IMR-90 (cell line): Measurements from ENCODE around the gene NDOR1. TPM values are rescaled to one million over a fixed set of nuclear protein-coding genes. Genes with fewer than 3 reads are reported as not detected.

Source experiments
- ATAC-seq: fragments of 200-7000 bp; cut with Tn5 transposase; 2 replicates; pipeline ENCODE4 v1.9.1; 2020; ENCODE audit warnings: low read depth, mild to moderate bottlenecking, moderate library complexity
- BruUV-seq: library from RNA; stranded (reverse); fragments of 400-500 nt; replicated peaks from 2 replicates; lab custom pipeline; 2021; lab: Mats Ljungman, UMichigan
- CTCF ChIA-PET: fragments of 300-600 bp; formaldehyde crosslinking; extraction: SDS; loops from one replicate; lab custom pipeline; 2021; ENCODE audit warnings: antibody characterized with exemption; lab: Yijun Ruan, JAX
- POLR2A ChIA-PET: fragments of 300-600 bp; sonication (Branson Sonifier 250); formaldehyde crosslinking; loops from one replicate; lab custom pipeline; 2022; ENCODE audit warnings: antibody characterized with exemption; ENCODE audit not compliant: unreplicated experiment; lab: Charles Lee
- DNase-seq: peaks from one replicate; pipeline ENCODE4 v3.0.0; 2013
- H2AFZ ChIP-seq: replicated peaks from 2 replicates; pipeline ENCODE3; 2013; ENCODE audit warnings: low read length, mild to moderate bottlenecking; ENCODE audit not compliant: poor library complexity
- H2AK5ac ChIP-seq: 2 replicates; pipeline ENCODE4 v1.6.1; 2013; ENCODE audit warnings: low read depth, low read length, inconsistent platforms
- H2AK9ac ChIP-seq: replicated peaks from 2 replicates; pipeline ENCODE3; 2013; ENCODE audit warnings: mild to moderate bottlenecking, low read depth, low read length, moderate library complexity; ENCODE audit not compliant: poor library complexity
- H2BK120ac ChIP-seq: 2 replicates; pipeline ENCODE4 v1.6.1; 2013; ENCODE audit warnings: low read depth, low read length, inconsistent platforms
- H2BK15ac ChIP-seq: 3 replicates; pipeline ENCODE4 v1.6.1; 2013; ENCODE audit warnings: low read depth, low read length, inconsistent platforms
- H2BK20ac ChIP-seq: 2 replicates; pipeline ENCODE4 v1.6.1; 2013; ENCODE audit warnings: low read depth, mild to moderate bottlenecking, inconsistent platforms, low read length, moderate library complexity
- H2BK5ac ChIP-seq: 2 replicates; pipeline ENCODE4 v1.6.1; 2013; ENCODE audit warnings: mild to moderate bottlenecking, low read depth, low read length, inconsistent platforms; ENCODE audit not compliant: poor library complexity, severe bottlenecking
- H3K14ac ChIP-seq: replicated peaks from 2 replicates; pipeline ENCODE4 v1.6.1; 2013; ENCODE audit warnings: low read depth, low read length, inconsistent platforms
- H3K18ac ChIP-seq: 2 replicates; pipeline ENCODE4 v1.6.1; 2013; ENCODE audit warnings: low read depth, low read length, control low read depth
- H3K23ac ChIP-seq: 2 replicates; pipeline ENCODE4 v1.6.1; 2013; ENCODE audit warnings: low read depth, low read length, inconsistent platforms
- H3K27ac ChIP-seq: 2 replicates; pipeline ENCODE4 v1.5.1; 2013; ENCODE audit warnings: mild to moderate bottlenecking, control low read depth, low read length; ENCODE audit not compliant: insufficient read depth
- H3K27me3 ChIP-seq: 2 replicates; pipeline ENCODE4 v1.6.1; 2013; ENCODE audit warnings: low read length; ENCODE audit not compliant: control insufficient read depth, insufficient read depth
- H3K36me3 ChIP-seq: 2 replicates; pipeline ENCODE4 v1.6.1; 2013; ENCODE audit warnings: low read length, mixed read lengths; ENCODE audit not compliant: control insufficient read depth, insufficient read depth
- H3K4ac ChIP-seq: 2 replicates; pipeline ENCODE4 v1.6.1; 2013; ENCODE audit warnings: low read depth, low read length, inconsistent platforms
- H3K4me1 ChIP-seq: 2 replicates; pipeline ENCODE4 v1.6.1; 2013; ENCODE audit warnings: low read length, mixed read lengths; ENCODE audit not compliant: control insufficient read depth, insufficient read depth
- H3K4me2 ChIP-seq: 2 replicates; pipeline ENCODE4 v1.6.1; 2013; ENCODE audit warnings: low read depth, mild to moderate bottlenecking, control low read depth, low read length, moderate library complexity
- H3K4me3 ChIP-seq: 2 replicates; pipeline ENCODE4 v1.5.1; 2013; ENCODE audit warnings: low read depth, mild to moderate bottlenecking, control low read depth, low read length, moderate library complexity; ENCODE audit not compliant: insufficient read depth
- H3K56ac ChIP-seq: 2 replicates; pipeline ENCODE4 v1.6.1; 2013; ENCODE audit warnings: low read length, inconsistent platforms; ENCODE audit not compliant: insufficient read depth; ENCODE audit errors: extremely low read depth
- H3K79me1 ChIP-seq, 2 experiments: 2 replicates each; pipeline ENCODE4 v1.6.1; 2013; ENCODE audit warnings: low read length in 2 of 2, inconsistent platforms in 1 of 2, low read depth in 1 of 2
- H3K9ac ChIP-seq: 2 replicates; pipeline ENCODE4 v1.6.1; 2013; ENCODE audit warnings: low read depth, low read length, control low read depth
- H3K9me1 ChIP-seq: 2 replicates; pipeline ENCODE4 v1.6.1; 2013; ENCODE audit warnings: low read length, inconsistent platforms; ENCODE audit not compliant: insufficient read depth
- H3K9me3 ChIP-seq: 2 replicates; pipeline ENCODE4 v1.6.1; 2013; ENCODE audit warnings: low read length; ENCODE audit not compliant: control insufficient read depth, insufficient read depth
- H4K20me1 ChIP-seq: 2 replicates; pipeline ENCODE4 v1.6.1; 2013; ENCODE audit warnings: low read length, inconsistent platforms; ENCODE audit not compliant: insufficient read depth
- H4K5ac ChIP-seq: 2 replicates; pipeline ENCODE4 v1.6.1; 2013; ENCODE audit warnings: mild to moderate bottlenecking, low read depth, low read length, control low read depth
- H4K8ac ChIP-seq, 2 experiments: 2 replicates each; pipeline ENCODE4 v1.6.1; 2013; ENCODE audit warnings: low read depth in 2 of 2, low read length in 2 of 2, control low read depth in 1 of 2, inconsistent platforms in 1 of 2
- H4K91ac ChIP-seq: 2 replicates; pipeline ENCODE4 v1.6.1; 2013; ENCODE audit warnings: low read depth, low read length, inconsistent platforms; ENCODE audit not compliant: insufficient read depth
- CEBPB ChIP-seq: IDR thresholded peaks from 2 replicates; pipeline ENCODE4 v1.6.1; 2012; ENCODE audit warnings: low read depth, low read length, improper control_type of control experiment
- MAFK ChIP-seq: IDR thresholded peaks from 2 replicates; pipeline ENCODE4 v1.6.1; 2012; ENCODE audit warnings: low read depth, low read length, improper control_type of control experiment
- MAZ ChIP-seq: IDR thresholded peaks from 2 replicates; pipeline ENCODE4 v1.6.1; 2012; ENCODE audit warnings: low read depth, mild to moderate bottlenecking, low read length, improper control_type of control experiment, moderate library complexity, borderline replicate concordance
- POLR2A ChIP-seq: IDR thresholded peaks from 2 replicates; pipeline ENCODE4 v1.6.1; 2012; ENCODE audit warnings: mild to moderate bottlenecking, low read depth, low read length
- RFX5 ChIP-seq: IDR thresholded peaks from 2 replicates; pipeline ENCODE4 v1.8.0; 2012; ENCODE audit warnings: low read depth, mild to moderate bottlenecking, low read length, moderate library complexity
- WGBS, 2 experiments: methylation state at CpG; one replicate each; pipeline versions ENCODE4 v1.1.5 to v1.1.7; 2013; ENCODE audit warnings: missing lambda C conversion rate in 2 of 2; ENCODE audit not compliant: insufficient read length in 1 of 2; ENCODE audit errors: extremely low coverage in 2 of 2; 5-methylcytosine and 5-hydroxymethylcytosine counted together
- dilution Hi-C: fragments of 300-500 bp; cut with HindIII; formaldehyde crosslinking; loops from one replicate; pipeline ENCODE4 v1.14.3; 2018; ENCODE audit warnings: low sequenced_read_pairs; ENCODE audit not compliant: unreplicated experiment
- in situ Hi-C: fragments of 300-500 bp; cut with MboI; formaldehyde crosslinking; loops from 3 replicates; pipeline ENCODE4 v1.14.3; 2019; ENCODE audit warnings: low sequenced_read_pairs, inconsistent platforms, mixed read lengths
- intact Hi-C: fragments of 100-400 bp; cut with micrococcal nuclease; formaldehyde crosslinking; loops from 2 replicates; pipeline ENCODE4 v1.10.0; 2022
- polyA plus RNA-seq, 3 experiments: library from polyadenylated mRNA; depleted of rRNA; stranded (reverse); fragments of >200 nt; gene quantifications; 2 replicates each; pipeline ENCODE4 v1.2.3, GENCODE V29; 2012; ENCODE audit warnings: low replicate concordance in 1 of 3
- total RNA-seq: library from RNA; depleted of rRNA; stranded (reverse); fragments of >200 nt; gene quantifications from 2 replicates; pipeline ENCODE4 v1.2.3, GENCODE V29; 2012
- TF ChIP-seq, protein P1 (sequence below): fragments of 150-350 bp; IDR thresholded peaks from 2 replicates; pipeline ENCODE4 v1.6.1; 2017; ENCODE audit warnings: mild to moderate bottlenecking, antibody characterized with exemption, low read length, low read depth

NDOR1 gene
- total and polyA plus RNA-seq, 2 of the 4 experiments (the other 2 are of a cell fraction), result 0.90 to 10.6 TPM

- Histone ChIP-seq H2BK5ac (no peak overlapping the region), H2BK15ac (no peak overlapping the region), H2AK5ac (no peak overlapping the region), H3K4me2 (no peak overlapping the region), H4K20me1 (no peaks in the 10 kb centered on the region), H3K23ac (no peak overlapping the region), H3K36me3 (peaks cover 22% of the 10 kb centered on the region), H3K4me1 (no peaks in the 10 kb centered on the region), H3K4ac (no peak overlapping the region), H3K9me3 (no peaks in the 10 kb centered on the region), H3K27me3 (no peaks in the 10 kb centered on the region), H3K56ac (no peak overlapping the region), H3K4me3 (no peak overlapping the region), H2BK120ac (no peak overlapping the region), H2BK20ac (no peak overlapping the region), H4K91ac (no peak overlapping the region), H3K14ac (no peak overlapping the region), H3K18ac (no peak overlapping the region), H4K8ac (no peak overlapping the region), H2AK9ac (no peak overlapping the region), H3K9me1 (no peaks in the 10 kb centered on the region), H4K5ac (no peak overlapping the region), H2AFZ (no peak overlapping the region), H3K9ac (no peak overlapping the region), H3K79me1 (peaks cover 4 to 5% of the 10 kb centered on the region in 2 experiments), H3K27ac (no peak overlapping the region)
- no peak for ATAC-seq
- intact Hi-C loops, result no loop called here
- POLR2A ChIA-PET, result no interaction called here
- in situ Hi-C loops, result no loop called here
- dilution Hi-C loops, result no loop called here
- BruUV-seq, result no TSS peak
- 90% methylated on average over 15 of the region's 21 CpGs; no CpG with 5 or more reads in 1 of the 2 experiments for WGBS, 2 experiments
- no peak for DNase-seq
- CTCF ChIA-PET, result no interaction called here
- TF ChIP-seq, protein P1, sequence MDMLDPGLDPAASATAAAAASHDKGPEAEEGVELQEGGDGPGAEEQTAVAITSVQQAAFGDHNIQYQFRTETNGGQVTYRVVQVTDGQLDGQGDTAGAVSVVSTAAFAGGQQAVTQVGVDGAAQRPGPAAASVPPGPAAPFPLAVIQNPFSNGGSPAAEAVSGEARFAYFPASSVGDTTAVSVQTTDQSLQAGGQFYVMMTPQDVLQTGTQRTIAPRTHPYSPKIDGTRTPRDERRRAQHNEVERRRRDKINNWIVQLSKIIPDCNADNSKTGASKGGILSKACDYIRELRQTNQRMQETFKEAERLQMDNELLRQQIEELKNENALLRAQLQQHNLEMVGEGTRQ, result no peak
- TF ChIP-seq RFX5 (no peak), MAZ (no peak), POLR2A (no peak), MAFK (no peak), CEBPB (no peak)
Measured at GRCh38 chr9:137212520-137212919, 7.0 kb downstream of the NDOR1 start.
